Osteocyte (in vitro differentiated cells): ENCODE results near the gene ITLN2. TPM values are rescaled to one million over a fixed set of nuclear protein-coding genes. Genes with fewer than 3 reads are reported as not detected.
"Not testable (repeated sequence)": the region's sequence is repeated elsewhere in the genome, so short reads cannot be mapped to it uniquely, and the experiment has no call there.

Source experiments
- DNase-seq: peaks from one replicate; pipeline ENCODE4 v3.0.0; 2021; ENCODE audit warnings: mixed read lengths; ENCODE audit not compliant: unreplicated experiment; ENCODE audit errors: extremely low spot score
- H3K27ac Mint-ChIP-seq: one replicate; pipeline ENCODE4 v1.8.0; 2021; ENCODE audit warnings: mild to moderate bottlenecking, mixed read lengths; ENCODE audit not compliant: unreplicated experiment
- H3K27me3 Mint-ChIP-seq: one replicate; pipeline ENCODE4 v1.8.0; 2021; ENCODE audit warnings: mixed read lengths; ENCODE audit not compliant: unreplicated experiment
- H3K36me3 Mint-ChIP-seq: one replicate; pipeline ENCODE4 v1.8.0; 2021; ENCODE audit warnings: mixed read lengths; ENCODE audit not compliant: unreplicated experiment
- H3K4me1 Mint-ChIP-seq: one replicate; pipeline ENCODE4 v1.8.0; 2021; ENCODE audit warnings: mixed read lengths; ENCODE audit not compliant: unreplicated experiment
- H3K4me3 Mint-ChIP-seq: one replicate; pipeline ENCODE4 v1.8.0; 2021; ENCODE audit warnings: mild to moderate bottlenecking, moderate library complexity, mixed read lengths; ENCODE audit not compliant: unreplicated experiment
- H3K9me3 Mint-ChIP-seq: one replicate; pipeline ENCODE4 v1.8.0; 2021; ENCODE audit warnings: mixed read lengths; ENCODE audit not compliant: unreplicated experiment
- total RNA-seq: library from RNA; stranded (reverse); gene quantifications from 2 replicates; pipeline ENCODE4 v1.2.1, GENCODE V29; 2021
- TF ChIP-seq, protein P1 (sequence below): fragments of 200-600 bp; sonication (generic); IDR thresholded peaks from 2 replicates; pipeline ENCODE4 v1.5.0; 2021; ENCODE audit warnings: antibody characterized with exemption, mild to moderate bottlenecking, moderate library complexity

The ITLN2 gene
- total RNA-seq, 1 donor from 2014 or later = not detected

DNA sequence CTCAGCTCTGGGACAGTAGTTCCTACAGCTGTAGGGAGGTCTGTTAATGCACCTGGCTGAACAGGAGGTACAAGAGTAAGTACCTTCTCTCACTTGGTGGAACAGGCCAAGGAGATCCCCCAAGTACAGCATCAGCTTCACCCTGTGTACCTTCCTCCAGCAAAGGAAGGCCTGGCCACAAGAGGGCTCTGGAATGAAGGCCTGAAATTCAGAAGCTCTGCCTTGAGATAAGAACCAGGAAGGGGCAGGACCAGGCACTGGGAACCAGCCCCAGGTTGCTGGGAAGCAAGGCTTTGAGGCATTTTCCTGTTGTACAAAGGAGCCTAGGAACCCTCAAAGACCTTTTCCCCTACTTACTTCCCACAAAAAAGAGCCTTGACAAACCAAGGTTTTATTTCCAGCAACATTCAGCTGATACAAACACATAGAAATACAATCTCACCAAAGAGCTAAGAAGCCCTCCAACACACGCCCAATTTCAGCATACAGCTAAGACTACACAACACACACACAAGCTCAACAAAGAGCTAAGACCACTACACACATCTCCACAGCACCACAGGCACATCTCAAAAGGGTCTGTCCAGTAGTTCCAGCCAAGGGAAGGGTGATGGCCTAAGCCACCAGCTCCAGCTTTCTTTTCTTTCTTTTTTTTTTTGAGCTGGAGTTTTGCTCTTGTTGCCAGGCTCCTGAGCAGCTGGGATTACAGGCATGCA is 42.9 kb upstream of the ITLN2 start:
- Mint-ChIP-seq H3K27me3 (peaks cover 9% of the 10 kb centered on the region), H3K9me3 (no peaks in the 10 kb centered on the region), H3K36me3 (no peaks in the 10 kb centered on the region), H3K4me1 (no peaks in the 10 kb centered on the region), H3K27ac (no peak overlapping the region), H3K4me3 (no peak overlapping the region)
- no peak for DNase-seq
- TF ChIP-seq, protein P1, sequence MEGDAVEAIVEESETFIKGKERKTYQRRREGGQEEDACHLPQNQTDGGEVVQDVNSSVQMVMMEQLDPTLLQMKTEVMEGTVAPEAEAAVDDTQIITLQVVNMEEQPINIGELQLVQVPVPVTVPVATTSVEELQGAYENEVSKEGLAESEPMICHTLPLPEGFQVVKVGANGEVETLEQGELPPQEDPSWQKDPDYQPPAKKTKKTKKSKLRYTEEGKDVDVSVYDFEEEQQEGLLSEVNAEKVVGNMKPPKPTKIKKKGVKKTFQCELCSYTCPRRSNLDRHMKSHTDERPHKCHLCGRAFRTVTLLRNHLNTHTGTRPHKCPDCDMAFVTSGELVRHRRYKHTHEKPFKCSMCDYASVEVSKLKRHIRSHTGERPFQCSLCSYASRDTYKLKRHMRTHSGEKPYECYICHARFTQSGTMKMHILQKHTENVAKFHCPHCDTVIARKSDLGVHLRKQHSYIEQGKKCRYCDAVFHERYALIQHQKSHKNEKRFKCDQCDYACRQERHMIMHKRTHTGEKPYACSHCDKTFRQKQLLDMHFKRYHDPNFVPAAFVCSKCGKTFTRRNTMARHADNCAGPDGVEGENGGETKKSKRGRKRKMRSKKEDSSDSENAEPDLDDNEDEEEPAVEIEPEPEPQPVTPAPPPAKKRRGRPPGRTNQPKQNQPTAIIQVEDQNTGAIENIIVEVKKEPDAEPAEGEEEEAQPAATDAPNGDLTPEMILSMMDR = peak; percentile 54

DNA sequence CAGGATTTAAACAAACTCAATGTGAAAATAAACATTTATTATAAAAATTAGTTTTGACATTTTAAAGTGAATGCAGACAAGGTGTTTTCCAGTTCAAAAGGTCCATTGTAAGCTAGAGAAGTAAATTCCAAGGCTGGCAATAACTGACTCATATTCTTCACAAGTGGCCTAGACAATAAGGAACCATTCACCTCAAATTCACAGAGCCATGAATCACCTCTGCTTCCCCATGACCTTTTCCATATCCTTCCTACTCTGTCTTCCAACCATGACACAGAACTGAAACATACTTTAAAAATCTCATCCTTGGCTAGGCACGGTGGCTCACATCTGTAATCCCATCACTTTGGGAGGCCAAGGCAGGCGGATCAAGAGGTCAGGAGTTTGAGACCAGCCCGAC is 41.6 kb upstream of the ITLN2 start:
- TF ChIP-seq, protein P1 = no peak
- no peaks in the 10 kb centered on the region for H3K9me3 Mint-ChIP-seq
- no peaks in the 10 kb centered on the region for H3K36me3 Mint-ChIP-seq
- no peak for DNase-seq
- H3K27ac Mint-ChIP-seq = no peak overlapping the region
- H3K27me3 Mint-ChIP-seq = peaks cover 6% of the 10 kb centered on the region
- H3K4me3 Mint-ChIP-seq = no peak overlapping the region
- no peaks in the 10 kb centered on the region for H3K4me1 Mint-ChIP-seq

DNA sequence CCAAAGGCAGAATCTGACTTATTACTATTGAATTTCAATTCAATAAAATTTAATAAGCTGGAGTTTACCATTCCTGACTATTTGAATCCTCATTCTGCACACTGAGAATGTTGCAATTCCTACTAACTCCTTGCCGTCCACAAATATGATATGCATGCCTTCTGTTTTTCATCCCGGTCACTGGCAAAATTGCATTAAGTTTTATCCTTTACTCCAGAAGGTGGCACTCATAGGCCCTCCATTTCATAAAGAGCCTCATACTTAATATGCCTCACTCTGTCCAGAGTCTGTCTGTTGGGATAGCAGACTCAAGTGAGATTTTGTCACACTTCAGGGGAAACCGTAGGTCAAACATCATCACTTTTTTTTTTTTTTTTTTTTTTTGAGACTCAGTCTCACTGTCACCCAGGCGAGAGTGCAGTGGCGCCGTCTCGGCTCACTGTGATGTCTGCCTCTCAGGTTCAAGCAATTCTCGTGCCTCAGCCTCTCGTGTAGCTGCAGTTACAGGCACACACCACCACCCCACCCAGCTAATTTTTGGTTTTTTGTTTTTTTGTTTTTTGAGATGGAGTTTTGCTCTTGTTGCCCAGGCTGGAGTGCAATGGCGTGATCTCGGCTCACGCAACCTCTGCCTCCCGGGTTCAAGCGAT is 39.1 kb upstream of the ITLN2 start:
- TF ChIP-seq, protein P1 = peak; percentile 59
- Mint-ChIP-seq H3K36me3 (no peaks in the 10 kb centered on the region), H3K4me3 (no peak overlapping the region), H3K9me3 (no peaks in the 10 kb centered on the region), H3K4me1 (peaks cover 2% of the 10 kb centered on the region), H3K27me3 (peaks cover 6% of the 10 kb centered on the region), H3K27ac (no peak overlapping the region)
- DNase-seq = no peak

DNA sequence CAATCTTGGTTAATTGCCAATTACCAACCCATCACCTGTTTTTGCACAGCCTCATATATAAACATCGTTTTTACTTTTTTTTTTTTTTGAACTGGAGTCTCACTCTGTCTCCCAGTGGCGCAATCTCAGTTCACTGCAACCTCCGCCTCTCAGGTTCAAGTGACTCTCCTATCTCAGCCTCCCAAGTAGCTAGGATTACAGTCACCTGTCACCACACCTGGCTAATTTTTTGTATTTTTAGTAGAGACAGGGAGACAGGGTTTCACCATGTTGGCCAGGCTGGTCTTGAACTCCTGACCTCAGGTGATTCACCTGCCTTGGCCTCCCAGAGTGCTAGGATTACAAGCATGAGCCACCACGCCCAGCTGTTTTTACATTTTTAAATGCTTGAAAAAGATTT is 37.4 kb upstream of the ITLN2 start:
- not testable (repeated sequence) for H3K27me3 Mint-ChIP-seq, H3K27ac Mint-ChIP-seq, H3K4me3 Mint-ChIP-seq, H3K36me3 Mint-ChIP-seq, H3K4me1 Mint-ChIP-seq, H3K9me3 Mint-ChIP-seq, DNase-seq

DNA sequence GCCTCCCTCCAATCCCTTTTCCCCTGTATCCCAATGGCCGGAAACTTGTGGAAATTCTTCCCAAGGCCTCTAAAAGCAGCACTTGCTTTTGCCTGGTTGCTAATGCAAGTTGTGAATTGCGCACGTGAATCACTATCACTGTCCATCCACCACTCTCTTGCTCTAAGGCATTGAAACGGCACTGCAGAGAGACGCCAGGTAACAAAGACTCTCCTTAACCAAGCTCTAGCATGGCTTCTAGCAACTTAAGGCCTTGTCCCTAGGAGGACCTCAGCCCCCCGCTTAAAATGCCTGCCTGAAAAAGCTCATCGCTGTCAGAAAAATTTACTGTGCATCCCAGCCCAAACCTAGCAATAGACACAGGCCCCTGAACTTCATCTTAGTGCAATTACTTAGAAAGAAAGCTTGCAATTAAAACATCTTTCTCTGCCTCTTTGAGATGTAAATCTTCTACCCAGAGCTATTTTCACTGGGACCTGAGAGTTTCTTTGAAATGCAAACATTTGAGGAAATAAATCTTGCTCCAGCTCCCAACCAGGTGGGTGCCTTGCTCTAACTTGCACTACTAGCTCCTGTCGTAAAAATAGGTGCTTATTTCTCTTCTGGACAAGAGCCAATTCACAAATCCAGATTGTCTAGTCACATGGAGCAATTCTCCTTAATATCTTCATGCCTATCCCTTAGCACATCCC is 32.9 kb upstream of the ITLN2 start:
- Mint-ChIP-seq H3K4me1 (peaks cover 2% of the 10 kb centered on the region), H3K36me3 (no peaks in the 10 kb centered on the region), H3K4me3 (no peak overlapping the region), H3K9me3 (no peaks in the 10 kb centered on the region), H3K27me3 (peaks cover 19% of the 10 kb centered on the region), H3K27ac (no peak overlapping the region)
- DNase-seq = no peak
- TF ChIP-seq, protein P1 = no peak
